Common myeloid progenitor, CD34-positive (primary cell): Measurements from ENCODE around the gene SLC22A24.
"Not testable (repeated sequence)": the region's sequence is repeated elsewhere in the genome, so short reads cannot be mapped to it uniquely, and the experiment has no call there.

Source experiments
- CTCF ChIA-PET: fragments of 350-600 bp; sonication (Branson Sonifier 250); formaldehyde crosslinking; loops from one replicate; lab custom pipeline; 2021; ENCODE audit warnings: antibody characterized with exemption; lab: Charles Lee
- POLR2A ChIA-PET: fragments of 350-600 bp; sonication (Branson Sonifier 250); formaldehyde crosslinking; loops from one replicate; lab custom pipeline; 2021; ENCODE audit warnings: antibody characterized with exemption; lab: Charles Lee
- DNase-seq, 3 donors: peaks; one replicate each; pipeline versions ENCODE4 v3.0.0 to v3.0.0-alpha.2; 2013
- H3K27ac ChIP-seq, 2 experiments: 1 replicate in 1 of 2; 2 replicates in 1 of 2; pipeline ENCODE4 v1.7.0; 2013; ENCODE audit warnings: inconsistent platforms in 2 of 2, low read length in 2 of 2, mild to moderate bottlenecking in 2 of 2, low read depth in 1 of 2, moderate library complexity in 1 of 2; ENCODE audit not compliant: severe bottlenecking in 2 of 2, insufficient read depth in 1 of 2, poor library complexity in 1 of 2
- H3K27me3 ChIP-seq, 5 experiments: replicated peaks in 2 of 5; 1 replicate in 3 of 5; 2 replicates in 2 of 5; pipeline versions ENCODE4 v1.6.1 to v1.7.0; 2013; ENCODE audit warnings: low read length in 4 of 5, mild to moderate bottlenecking in 2 of 5, moderate library complexity in 2 of 5, inconsistent platforms in 1 of 5; ENCODE audit not compliant: insufficient read depth in 5 of 5, control insufficient read depth in 4 of 5
- H3K36me3 ChIP-seq, 4 experiments: 1 replicate in 2 of 4; 2 replicates in 2 of 4; pipeline versions ENCODE4 v1.6.1 to v1.7.0; 2013; ENCODE audit warnings: low read length in 3 of 4, control low read depth in 1 of 4, mild to moderate bottlenecking in 1 of 4; ENCODE audit not compliant: control insufficient read depth in 4 of 4, insufficient read depth in 4 of 4
- H3K4me1 ChIP-seq, 4 experiments: 1 replicate in 3 of 4; 2 replicates in 1 of 4; pipeline versions ENCODE4 v1.6.1 to v1.7.1; 2013; ENCODE audit warnings: low read length in 3 of 4, mild to moderate bottlenecking in 3 of 4, control low read depth in 1 of 4, inconsistent platforms in 1 of 4, moderate library complexity in 1 of 4; ENCODE audit not compliant: control insufficient read depth in 4 of 4, insufficient read depth in 4 of 4; ENCODE audit errors: control extremely low read depth in 1 of 4
- H3K4me3 ChIP-seq, 7 experiments: 1 replicate in 4 of 7; 2 replicates in 3 of 7; pipeline versions ENCODE4 v1.5.1 to v1.7.0; 2013; ENCODE audit warnings: mild to moderate bottlenecking in 7 of 7, low read length in 6 of 7, moderate library complexity in 6 of 7, inconsistent platforms in 2 of 7, low read depth in 2 of 7, control low read depth in 1 of 7; ENCODE audit not compliant: insufficient read depth in 4 of 7, control insufficient read depth in 1 of 7; ENCODE audit errors: extremely low read depth in 1 of 7
- H3K9me3 ChIP-seq, 5 experiments: 1 replicate in 4 of 5; 2 replicates in 1 of 5; pipeline versions ENCODE4 v1.6.1 to v1.7.1; 2013; ENCODE audit warnings: low read length in 4 of 5, mild to moderate bottlenecking in 2 of 5, inconsistent platforms in 1 of 5, low read depth in 1 of 5, moderate library complexity in 1 of 5; ENCODE audit not compliant: control insufficient read depth in 4 of 5, insufficient read depth in 2 of 5; ENCODE audit errors: control extremely low read depth in 1 of 5
- WGBS: methylation state at CpG from one replicate; pipeline ENCODE4 v1.1.5; 2013; ENCODE audit not compliant: insufficient coverage; 5-methylcytosine and 5-hydroxymethylcytosine counted together

Gene SLC22A24

DNA sequence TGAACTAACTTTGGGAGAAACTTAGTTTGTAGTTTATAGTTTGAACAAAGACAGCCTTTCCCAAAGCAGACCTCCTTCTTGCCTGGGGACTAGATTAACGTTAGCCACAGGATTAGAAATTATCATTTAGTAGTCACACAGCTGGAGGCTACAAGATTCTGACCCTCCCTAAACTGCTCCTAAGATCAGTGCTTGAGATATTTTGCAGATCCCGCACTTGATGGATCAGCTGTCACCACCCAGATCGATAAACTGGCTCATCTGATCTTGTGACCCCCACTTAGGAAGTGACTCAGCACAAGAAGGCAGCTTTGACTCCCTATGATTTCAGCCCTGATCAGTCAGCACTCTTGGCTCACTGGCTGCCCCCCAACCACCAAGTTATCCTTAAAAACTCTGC is 1.6 kb downstream of the SLC22A24 start:
- Histone ChIP-seq H3K9me3 (peaks cover 0 to 5% (median 0%) of the 10 kb centered on the region in 5 experiments), H3K27me3 (peaks cover 0 to 3% (median 0%) of the 10 kb centered on the region in 5 experiments), H3K4me3 (no peak overlapping the region), H3K27ac (no peak overlapping the region), H3K36me3 (no peaks in the 10 kb centered on the region), H3K4me1 (no peaks in the 10 kb centered on the region)
- 79% methylated on average over 3 of the region's 3 CpGs for WGBS
- no peak for DNase-seq
- POLR2A ChIA-PET: no interaction called here
- CTCF ChIA-PET: no interaction called here

DNA sequence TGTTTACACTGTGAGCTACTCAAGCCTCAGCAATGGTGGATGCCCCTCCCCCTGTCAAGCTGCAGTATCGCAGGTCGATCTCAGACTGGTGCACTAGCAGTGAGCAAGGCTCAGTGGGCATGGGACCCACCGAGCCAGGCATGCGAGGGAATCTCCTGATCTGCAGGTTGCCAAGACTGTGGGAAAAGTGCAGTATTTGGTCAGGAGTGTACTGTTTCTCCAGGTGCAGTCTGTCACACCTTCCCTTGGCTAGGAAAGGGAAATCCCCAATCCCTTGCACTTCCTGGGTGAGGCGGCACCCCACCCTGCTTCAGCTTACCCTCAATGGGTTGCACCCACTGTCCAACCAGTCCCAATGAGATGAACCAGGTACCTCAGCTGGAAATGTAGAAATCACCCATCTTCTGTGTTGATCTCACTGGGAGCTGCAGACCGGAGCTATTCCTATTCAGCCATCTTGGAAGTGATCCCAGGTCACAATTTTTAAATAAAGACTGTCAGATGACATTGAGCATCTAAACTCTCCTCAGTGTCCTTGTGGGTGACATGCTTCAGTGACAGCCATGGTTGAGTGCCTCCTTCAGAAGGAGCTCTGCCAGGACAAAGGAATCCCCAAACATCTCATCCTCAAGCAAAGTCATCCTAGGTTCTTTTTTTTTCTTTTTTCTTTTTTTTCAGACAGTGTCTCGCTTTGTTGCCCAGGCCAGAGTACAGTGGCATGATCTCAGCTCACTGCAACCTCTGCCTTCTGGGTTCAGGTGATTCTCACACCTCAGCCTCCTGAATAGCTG is 10.8 kb downstream of the SLC22A24 start:
- Histone ChIP-seq H3K9me3 (peaks cover 0 to 5% (median 0%) of the 10 kb centered on the region in 5 experiments), H3K4me3 (no peak overlapping the region), H3K4me1 (no peaks in the 10 kb centered on the region), H3K27me3 (peaks cover 0 to 8% (median 0%) of the 10 kb centered on the region in 5 experiments), H3K36me3 (no peaks in the 10 kb centered on the region), H3K27ac (no peak overlapping the region)
- ChIA-PET POLR2A (no interaction called here), CTCF (no interaction called here)
- DNase-seq: no peak
- 83% methylated on average over 7 of the region's 7 CpGs for WGBS

DNA sequence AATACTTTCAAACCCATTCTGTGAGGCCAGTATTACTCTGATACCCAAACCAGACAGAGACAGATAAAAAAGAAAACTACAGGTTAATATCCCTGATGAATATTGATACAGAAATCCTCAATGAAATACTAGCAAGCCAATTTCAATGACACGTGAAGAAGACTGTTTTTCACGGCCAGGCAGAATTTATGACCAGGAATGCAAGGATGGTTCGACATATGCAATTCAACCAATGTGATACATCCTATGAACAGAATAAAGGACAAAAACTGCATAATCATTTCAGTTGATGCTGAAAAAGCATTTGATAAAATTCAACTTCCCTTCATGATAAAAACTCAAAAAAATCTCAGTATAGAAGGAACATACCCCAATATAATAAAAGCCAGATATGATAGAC is 44.5 kb downstream of the SLC22A24 start:
- Histone ChIP-seq H3K27ac (no peak overlapping the region), H3K9me3 (peaks cover 3 to 30% (median 6%) of the 10 kb centered on the region in 5 experiments), H3K4me3 (no peak overlapping the region), H3K27me3 (peaks cover 0 to 2% (median 0%) of the 10 kb centered on the region in 5 experiments), H3K4me1 (no peaks in the 10 kb centered on the region), H3K36me3 (no peaks in the 10 kb centered on the region)
- peak; percentile 2 to 22 (median 11) for DNase-seq
- 57% methylated on average over 2 of the region's 3 CpGs for WGBS
- CTCF ChIA-PET: no interaction called here
- POLR2A ChIA-PET: no interaction called here

DNA sequence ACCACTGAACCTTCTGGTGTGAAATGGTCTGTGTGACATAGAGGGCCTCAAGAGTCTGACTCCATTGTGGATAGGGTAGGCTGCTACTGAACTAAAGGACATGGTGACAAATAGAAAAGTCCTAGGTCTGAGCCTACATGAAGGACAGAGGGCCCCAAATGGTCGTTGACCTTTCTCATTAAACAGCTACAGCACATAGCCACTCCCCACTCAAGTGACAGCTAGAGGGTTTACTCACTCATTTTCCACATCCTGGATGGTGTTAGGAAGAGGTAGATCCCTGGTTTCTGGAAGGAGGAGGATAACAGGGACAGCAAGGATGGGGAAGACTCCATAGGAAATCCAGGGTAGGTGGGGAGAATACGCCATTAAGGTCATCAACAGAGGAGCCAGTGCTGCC is 63.3 kb downstream of the SLC22A24 start:
- WGBS: 100% methylated on average over 1 of the region's 2 CpGs
- H3K9me3 ChIP-seq: peaks cover 0 to 7% (median 0%) of the 10 kb centered on the region in 5 experiments
- ChIA-PET POLR2A (no interaction called here), CTCF (no interaction called here)
- H3K27ac ChIP-seq: no peak overlapping the region
- no peak for DNase-seq
- no peaks in the 10 kb centered on the region for H3K4me1 ChIP-seq
- no peak overlapping the region for H3K4me3 ChIP-seq
- H3K36me3 ChIP-seq: no peaks in the 10 kb centered on the region
- peaks cover 1 to 6% (median 5%) of the 10 kb centered on the region in 5 experiments for H3K27me3 ChIP-seq

DNA sequence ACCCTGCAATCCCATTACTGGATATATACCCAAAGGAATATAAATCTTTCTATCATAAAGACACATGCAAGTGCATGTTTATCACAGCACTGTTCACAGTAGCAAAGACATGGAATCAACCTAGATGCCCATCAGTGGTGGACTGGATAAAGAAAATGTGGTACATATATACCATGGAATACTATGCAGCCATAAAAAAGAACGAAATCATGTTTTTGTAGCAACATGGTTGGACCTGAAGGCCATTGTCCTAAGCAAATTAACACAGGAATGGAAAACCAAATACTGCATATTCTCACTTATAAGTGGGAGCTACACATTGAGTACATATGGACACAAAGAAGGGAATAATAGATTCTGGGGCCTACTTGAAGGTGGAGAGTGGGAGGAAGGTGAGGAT is 97.8 kb downstream of the SLC22A24 start:
- H3K4me1 ChIP-seq, H3K36me3 ChIP-seq, H3K27me3 ChIP-seq, H3K27ac ChIP-seq, H3K4me3 ChIP-seq, POLR2A ChIA-PET, H3K9me3 ChIP-seq, DNase-seq: not testable (repeated sequence)
- CTCF ChIA-PET: interaction anchor here (1.3 kb wide), 1 partner anchor 11 kb away, joined by 4 read pairs; no protein-coding TSS in a partner anchor
- WGBS: no CpG with 5 or more reads among the region's 1 CpG

DNA sequence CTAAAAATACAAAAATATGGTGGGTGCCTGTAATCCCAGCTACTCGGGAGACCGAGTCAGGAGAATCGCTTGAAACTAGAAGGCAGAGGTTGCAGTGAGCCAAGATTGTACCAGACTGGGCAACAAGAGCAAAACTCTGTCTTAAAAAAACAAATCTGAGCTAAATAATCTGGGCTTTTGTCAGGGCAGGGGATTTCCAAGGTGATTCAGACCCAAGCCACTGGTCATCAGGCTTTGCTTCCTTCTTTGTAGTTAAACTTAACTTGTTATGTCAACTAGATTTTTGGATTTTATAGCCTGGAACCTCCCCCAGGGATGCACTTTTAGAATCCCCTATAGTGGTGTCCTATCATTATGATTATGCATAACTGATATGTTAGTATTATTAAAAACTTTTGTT is 101.4 kb downstream of the SLC22A24 start:
- ChIA-PET POLR2A (interaction anchor here (0.7 kb wide), 1 partner anchor 253 kb away, joined by 3 read pairs; no protein-coding TSS in a partner anchor), CTCF (no interaction called here)

DNA sequence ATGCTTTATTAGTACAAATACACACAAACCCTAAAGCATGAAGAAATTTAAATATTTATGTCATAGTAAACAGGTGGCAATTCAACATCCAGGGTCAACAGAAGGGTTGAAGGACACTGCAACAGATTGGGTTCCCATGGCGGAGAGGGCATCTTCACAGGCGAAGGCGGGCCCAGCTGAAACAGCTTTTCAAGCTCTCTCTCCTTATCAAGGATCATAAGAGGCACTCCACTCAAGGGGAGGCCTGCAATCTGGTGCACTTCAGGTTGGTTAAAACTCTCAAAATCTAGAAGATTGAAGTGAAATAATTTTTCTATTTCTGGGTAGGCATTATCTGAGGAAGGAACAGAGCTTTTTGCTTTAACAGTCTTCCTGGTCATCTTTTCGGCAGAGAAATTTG is 111.6 kb downstream of the SLC22A24 start:
- CTCF ChIA-PET: interaction anchor here (1.6 to 3.2 kb wide), 3 partner anchors 9 to 126 kb away, joined by 3 to 14 read pairs (median 5); no protein-coding TSS in a partner anchor
- H3K36me3 ChIP-seq: no peaks in the 10 kb centered on the region
- H3K27me3 ChIP-seq: peaks cover 0 to 6% (median 3%) of the 10 kb centered on the region in 5 experiments
- WGBS: 93% methylated on average over 2 of the region's 4 CpGs
- H3K4me1 ChIP-seq: no peaks in the 10 kb centered on the region
- no peaks in the 10 kb centered on the region for H3K9me3 ChIP-seq
- no peak for DNase-seq
- no peak overlapping the region for H3K4me3 ChIP-seq
- POLR2A ChIA-PET: no interaction called here
- H3K27ac ChIP-seq: no peak overlapping the region

More for the DNA sequence above, 101.4 kb downstream of the SLC22A24 start:
- no peak overlapping the region for H3K4me3 ChIP-seq
- H3K27me3 ChIP-seq: peaks cover 0 to 2% (median 0%) of the 10 kb centered on the region in 5 experiments
- H3K4me1 ChIP-seq: no peaks in the 10 kb centered on the region
- no peak overlapping the region for H3K27ac ChIP-seq
- H3K9me3 ChIP-seq: peaks cover 0 to 2% (median 0%) of the 10 kb centered on the region in 5 experiments
- DNase-seq: no peak
- no peaks in the 10 kb centered on the region for H3K36me3 ChIP-seq
- 100% methylated on average over 3 of the region's 3 CpGs for WGBS
